HG02678 (cell line): ENCODE results near the gene SIDT1.

Source experiments
- ATAC-seq: cut with Tn5 transposase; IDR thresholded peaks from one replicate; pipeline ENCODE4 v1.9.1; 2021; ENCODE audit warnings: mild to moderate bottlenecking, moderate library complexity; ENCODE audit not compliant: unreplicated experiment

Gene SIDT1

GRCh38 chr3:113676261-113676660 is 143.9 kb downstream of the SIDT1 start:
- ATAC-seq: no peak

GRCh38 chr3:113677737-113678136 is 145.4 kb downstream of the SIDT1 start:
- ATAC-seq: no peak

GRCh38 chr3:113678773-113679172 is 146.4 kb downstream of the SIDT1 start:
- no peak for ATAC-seq
